Right kidney (tissue), 1 donor: ENCODE data around the gene MAPK4.
"Not testable (repeated sequence)": the region's sequence is repeated elsewhere in the genome, so short reads cannot be mapped to it uniquely, and the experiment has no call there.

ENCODE experiments used
- DNase-seq: peaks from one replicate; pipeline ENCODE4 v3.0.0-alpha.2; 2016

The MAPK4 gene

DNA sequence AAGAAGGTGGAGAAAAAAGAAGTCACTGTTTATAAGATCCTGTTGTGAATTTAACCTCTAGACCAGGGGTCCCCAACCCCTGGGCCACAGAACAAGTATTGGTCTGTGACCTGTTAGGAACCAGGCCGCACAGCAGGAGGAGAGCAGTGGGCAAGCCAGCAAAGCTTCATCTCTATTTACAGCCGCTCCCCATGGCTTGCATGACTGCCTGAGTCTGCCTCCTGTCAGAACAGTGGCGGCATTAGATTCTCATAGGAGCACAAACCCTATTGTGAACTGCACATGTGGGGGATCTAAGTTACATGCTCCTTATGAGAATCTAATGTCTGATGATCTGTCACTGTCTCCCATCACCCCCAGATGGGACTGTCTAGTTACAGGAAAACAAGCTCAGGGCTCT, 13.3 kb downstream of the MAPK4 start:
- DNase-seq: not testable (repeated sequence)

DNA sequence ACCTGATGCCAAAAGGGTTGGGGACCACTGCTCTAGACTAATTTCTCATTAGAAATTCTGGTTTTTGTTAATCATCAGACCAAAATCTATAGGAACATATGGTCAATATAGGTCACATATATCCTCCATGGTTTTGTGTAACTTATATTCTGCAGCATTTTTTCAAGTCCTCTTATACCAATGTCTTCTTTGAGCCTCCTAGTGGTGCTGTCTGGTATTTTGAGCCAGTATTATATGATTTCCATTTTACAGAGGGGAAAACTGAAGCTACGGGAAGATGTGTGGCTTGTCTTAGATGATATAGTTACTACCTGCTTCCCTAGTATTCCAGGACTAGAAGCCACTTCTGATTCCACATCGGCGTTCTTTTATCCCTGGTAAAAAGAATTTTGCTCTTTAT, 13.8 kb downstream of the MAPK4 start:
- DNase-seq: no peak

DNA sequence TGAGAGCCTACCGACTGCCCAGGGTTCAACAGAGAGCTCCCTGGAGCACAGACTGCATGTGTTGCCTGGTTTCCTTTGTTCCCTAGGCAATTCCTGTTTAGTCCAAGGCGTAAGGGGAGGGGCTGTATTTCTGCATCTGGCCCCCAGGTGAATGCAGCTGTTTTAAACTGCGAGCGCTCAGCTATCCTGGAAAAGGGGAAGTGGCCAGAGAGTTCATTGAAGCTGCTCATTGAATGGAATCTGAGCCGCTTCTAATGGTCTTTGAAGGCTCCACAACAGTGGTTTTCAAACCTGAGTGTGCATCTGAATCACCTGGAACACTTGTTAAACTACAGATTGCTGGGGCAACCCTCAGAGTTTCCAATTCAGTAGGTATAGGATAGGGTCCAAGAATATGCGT, 18.1 kb downstream of the MAPK4 start:
- no peak for DNase-seq

DNA sequence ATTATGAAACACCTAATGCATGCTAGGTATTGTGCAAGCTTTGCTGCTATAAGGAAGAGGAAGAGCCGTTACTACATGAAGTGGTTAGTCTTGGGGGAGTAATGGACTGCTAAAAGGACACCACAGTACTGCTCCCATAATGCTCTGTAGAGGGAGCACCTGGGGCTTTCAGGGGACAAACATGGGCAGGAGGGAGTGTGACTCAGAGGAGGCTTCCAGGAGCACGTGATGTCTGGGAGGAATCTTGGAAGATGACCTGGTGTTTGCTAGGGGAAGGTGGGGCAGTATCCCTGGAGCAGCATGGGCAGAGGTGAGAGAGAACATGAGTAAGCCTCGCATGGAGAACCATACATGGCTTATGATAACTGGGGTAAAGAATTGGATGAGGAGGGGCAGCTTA, 18.8 kb downstream of the MAPK4 start:
- DNase-seq: no peak

DNA sequence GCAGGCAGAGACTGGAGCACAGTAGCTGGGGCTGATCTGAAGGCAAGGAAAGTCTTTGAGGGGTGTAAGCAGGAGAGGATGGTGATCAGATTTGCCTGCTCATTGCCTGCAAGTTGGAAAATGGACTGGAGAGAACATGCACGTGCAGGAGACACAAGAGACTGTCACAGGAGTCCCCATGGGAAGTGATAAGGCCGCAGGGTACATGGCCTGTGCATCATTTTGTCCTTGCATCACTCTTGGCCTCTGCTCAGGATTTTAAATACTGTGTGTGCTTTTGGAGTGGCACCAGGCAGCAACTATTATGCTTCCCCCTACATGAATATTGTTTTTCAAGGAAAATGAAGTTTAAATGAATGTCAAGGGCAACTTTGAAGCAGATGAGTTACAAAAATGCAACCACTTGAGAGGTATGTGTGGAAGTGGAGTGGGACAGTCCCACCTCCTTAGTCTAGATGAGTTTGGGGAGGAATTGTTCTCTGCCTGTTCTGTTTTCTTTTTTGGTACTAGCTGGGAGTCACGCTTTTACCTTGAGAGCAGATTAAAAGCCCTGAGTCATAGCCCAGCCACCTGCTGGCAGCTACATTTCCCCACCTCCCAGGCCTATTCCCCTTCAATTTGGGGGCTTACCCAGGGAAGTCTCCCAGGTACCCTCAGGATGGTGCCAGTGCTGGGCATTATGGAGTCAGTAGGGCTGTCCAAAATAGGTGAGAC, 19.3 kb downstream of the MAPK4 start:
- DNase-seq: no peak

DNA sequence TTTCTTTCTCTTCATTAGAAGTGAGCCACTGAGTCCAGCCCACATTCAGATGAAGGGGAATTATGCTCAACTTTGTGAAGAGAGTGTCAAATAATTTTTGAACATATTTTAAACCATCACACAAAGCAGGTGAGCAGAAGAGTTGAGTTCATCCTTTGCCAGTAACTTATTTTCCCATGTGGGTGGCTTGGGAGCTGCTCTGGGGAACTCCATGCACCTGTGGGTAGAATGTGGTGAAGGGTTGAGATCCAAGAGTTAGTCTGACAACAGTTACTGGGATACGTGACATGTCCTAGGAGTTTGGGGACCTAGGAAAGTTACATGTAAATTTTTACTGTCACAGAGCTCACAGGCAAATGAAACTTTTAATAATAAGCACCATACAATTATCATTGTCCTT, 21.6 kb downstream of the MAPK4 start:
- DNase-seq: no peak

DNA sequence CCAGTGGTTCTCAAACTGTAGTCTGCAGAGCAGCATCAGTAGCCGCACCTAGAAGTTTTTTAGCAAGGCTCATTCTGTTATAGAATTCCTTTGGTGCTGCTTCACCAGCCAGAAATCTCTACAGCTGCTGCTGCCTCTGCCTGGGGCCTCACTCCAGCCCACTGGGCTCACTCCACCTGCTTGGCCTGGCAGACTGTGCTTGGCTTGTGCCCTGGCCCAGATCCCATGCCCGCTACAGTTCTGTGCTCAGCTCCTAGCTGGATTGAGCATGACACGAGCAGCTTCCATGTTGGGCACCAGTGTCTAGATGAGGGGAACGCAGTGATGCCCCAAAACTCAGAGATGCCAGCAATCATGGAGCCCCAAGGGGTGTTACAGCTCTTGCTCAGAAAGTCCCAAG, 22.6 kb downstream of the MAPK4 start:
- DNase-seq: no peak

DNA sequence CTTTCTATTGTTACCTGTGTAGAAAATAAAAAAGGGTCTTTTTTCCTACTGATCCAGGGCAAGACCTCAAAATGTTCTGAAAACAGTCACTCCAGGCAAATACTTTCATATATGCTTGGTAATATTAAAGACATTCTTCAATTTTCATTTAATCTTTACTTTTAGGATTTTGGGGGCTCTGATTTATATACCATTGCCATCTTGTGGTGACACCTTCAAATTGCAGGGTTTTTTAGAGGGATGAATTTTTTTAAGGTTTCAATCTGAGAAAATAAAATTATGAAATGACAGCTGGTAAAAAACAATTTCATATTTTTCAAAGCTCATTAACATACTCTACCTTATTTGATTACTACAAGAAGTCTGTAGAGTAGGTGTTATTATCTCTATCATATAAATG, 26.8 kb downstream of the MAPK4 start:
- no peak for DNase-seq

DNA sequence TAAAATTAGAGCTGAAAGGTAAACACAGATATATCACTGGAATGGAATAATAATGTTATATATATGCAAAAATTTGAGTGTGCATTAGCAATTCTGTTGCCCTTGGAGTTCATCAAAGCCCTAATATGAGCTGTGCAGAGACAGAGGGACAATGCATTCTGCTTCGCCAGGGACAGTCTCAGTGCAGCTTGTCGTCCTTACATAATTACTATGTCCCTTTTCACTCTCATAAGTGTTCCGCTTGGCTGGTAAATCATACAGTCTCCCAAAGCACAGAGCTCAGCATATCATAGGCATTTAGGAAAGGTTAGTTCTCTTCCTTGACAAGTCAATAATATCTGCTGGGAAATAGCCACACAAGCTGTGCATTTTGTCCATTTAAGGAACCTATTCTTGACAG, 30.7 kb downstream of the MAPK4 start:
- no peak for DNase-seq

DNA sequence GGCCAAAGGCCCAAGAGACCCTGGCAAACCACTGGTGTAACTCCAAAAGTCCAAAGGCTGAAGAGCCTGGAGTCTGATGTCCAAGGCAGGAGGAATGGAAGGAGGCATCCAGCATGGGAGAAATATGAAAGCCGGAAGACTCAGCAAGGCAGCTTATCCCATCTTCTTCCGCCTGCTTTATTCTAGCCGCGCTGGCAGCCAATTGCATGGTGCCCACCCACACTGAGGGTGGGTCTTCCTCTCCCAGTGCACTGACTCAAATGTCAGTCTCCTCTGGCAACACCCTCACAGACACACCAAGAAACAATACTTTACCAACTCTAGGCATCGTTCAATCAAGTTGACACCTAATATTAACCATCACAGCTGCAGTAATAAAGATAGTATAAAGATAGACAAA, 34.1 kb downstream of the MAPK4 start:
- no peak for DNase-seq

DNA sequence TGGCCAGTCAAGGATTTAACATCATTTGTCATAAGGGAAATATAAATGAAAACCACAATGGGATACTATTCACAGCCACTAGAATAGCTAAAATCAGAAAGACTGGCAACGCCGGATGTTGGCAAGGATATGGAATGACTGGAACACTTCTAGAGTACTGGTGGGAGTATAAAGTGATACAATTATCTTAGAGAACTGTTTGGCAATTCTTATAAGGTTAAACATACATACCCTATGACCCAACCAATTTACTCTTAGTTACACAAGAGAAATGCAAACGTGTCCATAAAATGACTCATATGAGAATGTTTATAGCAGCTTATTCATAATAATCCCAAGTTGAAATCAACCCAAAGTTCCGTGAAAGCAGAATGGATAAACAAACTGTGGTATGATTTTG, 35.1 kb downstream of the MAPK4 start:
- no peak for DNase-seq

DNA sequence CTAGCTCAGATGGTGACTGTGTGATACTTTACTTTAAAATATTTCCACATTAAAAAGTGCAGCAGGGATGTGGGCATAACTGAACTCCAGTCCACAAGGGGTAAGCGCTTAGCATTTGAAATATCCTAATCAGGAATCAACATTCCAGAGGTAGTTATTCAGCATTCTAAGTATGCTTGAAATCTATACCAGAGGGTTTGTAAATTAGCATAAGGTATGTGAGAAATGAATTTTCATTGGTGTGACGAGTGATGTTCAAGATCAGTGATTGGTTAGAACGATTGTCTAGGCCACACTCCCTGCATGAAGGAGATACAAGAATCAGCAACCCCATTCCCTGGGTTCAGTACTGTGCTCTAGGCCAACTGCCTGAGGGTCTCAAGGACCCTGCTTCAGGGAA, 42.6 kb downstream of the MAPK4 start:
- DNase-seq: no peak

DNA sequence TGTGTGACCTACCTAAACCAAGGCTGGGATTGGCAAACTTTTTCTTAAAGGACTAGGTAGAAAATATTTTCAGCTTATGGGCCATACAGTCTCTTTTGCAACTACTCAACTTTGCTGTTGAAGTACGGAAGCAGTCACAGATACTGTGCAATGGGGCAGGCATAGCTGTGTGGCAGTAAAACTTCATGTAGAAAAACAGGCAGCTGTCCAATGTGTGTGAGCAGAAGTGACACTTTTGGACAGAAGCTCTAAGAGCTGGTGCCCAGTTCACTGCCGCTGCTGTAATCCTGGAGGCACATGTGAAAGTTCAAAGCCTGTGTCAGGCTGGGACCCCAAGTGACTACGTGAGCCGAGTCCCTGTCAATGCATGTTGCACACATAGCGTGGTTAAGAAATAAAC, 46.7 kb downstream of the MAPK4 start:
- no peak for DNase-seq

DNA sequence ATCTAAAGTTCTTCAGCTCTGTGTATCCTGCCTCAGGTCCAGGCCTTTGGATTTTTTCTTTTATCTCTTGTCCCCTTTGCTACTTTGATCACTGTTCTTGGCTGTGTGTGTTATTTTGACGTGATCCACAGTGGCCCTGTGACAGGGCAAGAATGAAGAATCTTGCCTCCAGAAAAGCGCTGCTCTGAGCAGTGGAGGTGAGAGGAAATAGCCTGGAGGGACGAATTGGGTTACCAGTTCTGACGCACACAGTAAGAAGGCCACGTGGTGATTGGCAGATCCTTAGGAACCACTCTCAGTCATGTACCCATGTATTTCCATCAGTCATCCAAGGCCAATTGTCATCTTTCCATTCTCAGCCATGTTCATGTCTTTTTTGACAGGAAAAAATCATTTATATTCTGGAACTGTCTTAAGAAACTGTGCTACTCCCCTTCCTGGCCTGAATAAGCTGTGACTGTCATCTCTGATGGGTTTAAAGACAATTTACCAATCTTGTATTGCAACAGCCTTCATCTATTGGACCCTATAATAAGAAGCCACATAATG, 47.6 kb downstream of the MAPK4 start:
- DNase-seq: no peak

DNA sequence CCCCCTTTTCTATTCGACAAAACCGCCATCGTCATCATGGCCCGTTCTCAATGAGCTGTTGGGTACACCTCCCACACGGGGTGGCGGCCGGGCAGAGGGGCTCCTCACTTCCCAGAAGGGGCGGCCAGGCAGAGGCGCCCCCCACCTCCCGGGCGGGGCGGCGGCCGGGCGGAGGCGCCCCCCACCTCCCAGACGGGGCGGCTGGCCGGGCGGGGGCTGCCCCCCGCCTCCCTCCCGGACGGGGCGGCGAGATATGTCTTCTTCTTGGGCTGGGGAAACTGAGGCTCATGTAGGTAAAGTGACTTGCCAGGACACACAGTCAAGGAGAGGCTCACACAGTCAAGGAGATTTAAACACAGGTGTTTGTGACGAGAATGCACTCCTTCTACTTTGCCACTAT, 49.3 kb downstream of the MAPK4 start:
- DNase-seq: not testable (repeated sequence)

DNA sequence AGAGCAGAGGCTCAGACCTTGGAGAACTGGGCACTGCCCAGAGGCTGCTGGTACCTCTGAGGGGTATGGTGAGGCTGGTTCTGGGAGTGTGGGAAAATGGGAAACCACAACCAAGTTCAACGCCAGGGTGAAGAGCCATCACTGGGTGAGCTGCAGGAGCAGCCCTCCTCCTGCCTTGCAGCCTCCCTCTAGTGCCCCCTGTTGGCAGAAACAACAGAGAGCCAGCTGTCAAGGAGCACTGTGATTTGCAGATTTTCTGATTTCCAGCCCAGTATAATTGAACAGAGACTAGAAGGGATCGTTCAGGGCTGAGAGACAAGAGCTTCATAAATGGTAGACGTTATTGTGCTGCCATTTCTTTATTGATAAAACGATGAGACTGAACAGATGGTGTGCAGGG, 50.5 kb downstream of the MAPK4 start:
- DNase-seq: no peak

DNA sequence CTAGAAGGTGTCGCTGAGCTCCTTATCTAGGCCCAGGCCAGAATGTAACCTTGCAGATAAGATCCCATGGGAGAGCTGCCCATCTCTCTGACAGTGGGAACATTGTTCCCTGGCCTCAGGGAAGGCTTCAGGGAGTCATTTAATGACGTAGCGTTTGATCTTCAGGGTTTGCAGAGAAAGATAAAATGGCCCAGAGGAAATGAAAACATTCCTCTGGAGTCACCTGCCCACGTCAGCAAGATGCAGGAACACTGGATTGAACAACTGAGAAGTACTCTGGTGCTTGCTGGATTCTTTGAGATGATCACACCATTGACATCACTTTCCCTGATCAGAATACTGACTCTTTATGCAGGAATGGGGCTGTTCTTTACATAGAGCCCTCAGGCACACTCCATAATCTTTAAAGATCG, 51.6 kb downstream of the MAPK4 start:
- DNase-seq: no peak

DNA sequence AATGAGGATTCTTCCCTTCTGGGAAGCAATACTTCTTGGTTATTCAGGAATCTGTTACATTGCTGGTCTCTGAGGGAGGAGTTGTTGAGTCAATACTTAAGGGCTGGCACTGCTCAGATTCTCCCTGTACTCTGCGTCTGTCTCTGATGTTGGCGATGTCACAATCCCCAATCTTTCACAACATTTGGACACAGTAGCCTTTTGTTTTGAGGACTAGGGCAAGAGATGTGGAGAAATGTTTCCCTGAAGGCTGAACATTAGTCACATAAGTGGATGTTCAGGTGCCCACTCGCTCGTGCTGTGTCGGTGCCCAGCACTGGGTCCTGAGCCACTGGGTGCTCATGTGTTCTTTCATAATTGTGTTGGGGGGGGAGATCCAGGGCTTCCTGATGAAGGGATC, 55.0 kb downstream of the MAPK4 start:
- DNase-seq: no peak

DNA sequence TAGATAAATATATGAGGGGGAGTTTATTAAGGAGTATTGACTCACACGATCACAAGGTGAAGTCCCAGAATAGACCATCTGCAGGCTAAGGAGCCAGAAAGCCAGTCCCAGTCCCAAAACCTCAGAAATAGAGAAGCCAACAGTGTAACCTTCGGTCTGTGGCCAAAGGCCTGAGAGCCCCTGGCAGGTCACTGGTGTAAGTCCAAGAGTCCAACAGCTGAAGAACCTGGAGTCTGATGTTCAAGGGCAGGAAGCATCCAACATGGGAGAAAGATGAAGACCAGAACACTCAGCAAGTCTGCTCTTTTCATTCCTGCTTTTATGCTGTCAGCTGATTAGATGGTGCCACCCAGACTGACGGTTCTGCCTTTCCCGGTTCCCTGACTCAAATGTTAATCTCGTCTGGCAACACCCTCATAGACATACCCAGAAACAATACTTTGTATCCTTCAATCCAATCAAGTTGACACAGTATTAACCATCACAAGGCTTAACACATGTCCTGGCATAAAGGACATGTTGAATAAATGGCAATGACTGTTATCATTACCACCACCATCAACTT, 56.7 kb downstream of the MAPK4 start:
- DNase-seq: no peak

DNA sequence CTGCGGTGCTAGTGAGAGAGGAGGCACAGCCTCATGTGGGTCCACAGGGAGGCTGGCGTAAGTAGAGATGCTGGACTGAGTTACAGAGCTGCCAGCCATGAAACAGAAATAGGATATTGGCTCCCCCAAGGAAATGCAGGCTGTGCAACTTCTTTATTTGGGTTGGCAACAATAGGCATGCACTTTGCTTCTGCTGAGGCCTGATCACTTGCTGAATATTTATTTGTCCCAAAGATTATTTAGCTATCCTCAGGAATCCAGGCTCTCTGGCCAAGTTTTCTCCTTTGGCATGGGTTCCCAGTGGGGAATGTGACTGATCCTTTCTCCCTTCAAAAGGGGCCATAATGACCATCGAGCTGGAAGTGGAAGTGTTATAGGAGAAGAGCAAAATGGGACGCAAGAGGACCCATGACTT, 60.0 kb downstream of the MAPK4 start:
- DNase-seq: no peak

DNA sequence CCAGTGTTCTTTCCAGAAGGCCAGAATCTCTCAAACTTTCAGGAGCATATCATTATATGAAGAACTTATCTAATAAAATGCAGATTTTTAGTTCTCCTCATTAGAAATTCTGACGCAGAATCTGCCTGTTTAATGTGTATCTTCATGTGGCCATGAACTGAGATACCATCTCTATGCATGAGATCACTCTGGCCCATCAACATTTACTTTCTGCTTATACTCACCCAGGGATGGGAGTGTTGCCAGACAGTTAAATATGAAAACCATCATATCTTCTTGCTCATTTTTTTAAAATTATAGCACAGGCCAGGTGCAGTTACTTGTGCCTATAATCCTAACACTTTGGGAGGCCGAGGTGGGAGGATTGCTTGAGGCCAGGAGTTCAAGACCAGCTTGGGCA, 60.4 kb downstream of the MAPK4 start:
- no peak for DNase-seq

DNA sequence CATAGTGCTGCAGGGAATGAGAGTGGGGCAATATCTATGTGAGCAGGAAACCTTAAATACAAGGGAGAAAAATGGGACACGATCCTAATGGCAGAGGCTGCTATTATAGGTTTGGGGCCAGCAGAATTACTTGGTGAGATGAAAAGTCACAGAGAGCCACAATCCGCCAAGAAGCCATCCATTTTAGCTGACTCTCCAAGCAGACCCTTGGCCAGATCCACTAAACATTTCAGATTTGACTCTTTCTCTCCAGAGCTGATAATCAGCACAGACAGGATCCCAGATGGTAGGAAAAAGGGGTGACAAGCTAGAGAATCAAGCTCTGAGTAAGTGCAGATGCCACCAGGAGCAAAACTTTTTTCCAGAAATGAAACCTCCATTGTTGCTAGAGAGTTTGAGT, 61.5 kb downstream of the MAPK4 start:
- no peak for DNase-seq

DNA sequence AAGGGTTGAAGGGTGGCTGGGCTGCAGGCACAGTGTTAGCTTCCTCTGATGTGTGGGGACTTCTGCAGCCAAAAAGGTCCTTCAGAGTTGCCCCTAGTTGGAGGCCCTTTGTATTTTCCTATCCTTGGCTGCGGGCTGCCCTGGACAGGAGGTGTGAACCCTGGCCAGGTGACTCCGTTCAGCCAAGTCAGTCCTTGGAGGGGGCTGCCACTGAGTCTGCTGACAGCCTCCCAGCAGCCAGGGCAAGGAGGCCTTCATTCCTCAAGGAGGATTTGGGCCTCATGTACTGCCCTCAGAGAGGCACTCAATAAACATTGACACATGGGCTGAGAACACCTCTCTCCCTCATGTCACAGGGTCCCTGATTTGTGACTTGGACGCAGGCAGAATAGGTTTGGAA, 62.4 kb downstream of the MAPK4 start:
- DNase-seq: no peak

DNA sequence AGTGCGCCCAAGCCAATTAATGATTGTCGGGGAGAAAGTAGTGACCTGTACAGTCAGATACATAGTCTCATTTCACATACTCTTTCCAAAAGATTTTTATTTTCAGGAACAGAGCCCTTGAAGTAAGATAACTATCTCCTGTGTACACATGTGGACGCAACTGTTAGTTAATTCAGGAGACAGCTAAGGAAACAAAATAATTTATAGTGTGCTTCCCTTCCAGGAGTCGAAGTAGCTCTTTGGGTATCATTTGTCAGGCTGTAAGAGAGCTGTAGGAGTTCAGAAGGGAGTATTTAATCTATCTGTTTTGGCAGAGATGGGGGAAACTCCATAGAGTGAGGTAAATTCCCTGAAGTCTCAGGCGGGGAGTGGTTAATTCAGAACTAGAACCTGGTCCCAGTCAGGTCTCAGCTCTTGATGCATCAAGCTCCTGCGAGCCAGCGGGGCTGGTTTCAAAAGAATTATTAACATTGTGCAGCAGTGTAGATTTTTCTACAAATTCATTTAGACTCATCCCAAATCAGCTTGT, 63.0 kb downstream of the MAPK4 start:
- no peak for DNase-seq
